ENCODE data around the gene KRTAP5-7.

Gene KRTAP5-7

GRCh38 chr11:71502871-71503435 lies 24.1 kb upstream of the KRTAP5-7 start:
- no peaks in the 10 kb centered on the region for H3K27me3 Mint-ChIP-seq
- no peaks in the 10 kb centered on the region for H3K4me1 Mint-ChIP-seq
- no peak for DNase-seq (ENCODE audit: low spot score in 2 of 2)
- no peak overlapping the region for H3K4me3 Mint-ChIP-seq
- H3K27ac Mint-ChIP-seq = no peak overlapping the region
- H3K36me3 Mint-ChIP-seq = peaks cover 58% of the 10 kb centered on the region
- H3K9me3 Mint-ChIP-seq = peaks cover 9% of the 10 kb centered on the region
- no peak for ATAC-seq (ENCODE audit: low read depth)

GRCh38 chr11:71504531-71504930 lies 22.5 kb upstream of the KRTAP5-7 start:
- ATAC-seq (ENCODE audit: low read depth) (no peak), DNase-seq (ENCODE audit: low spot score in 2 of 2) (no peak)
- H3K9me3 Mint-ChIP-seq = peaks cover 17% of the 10 kb centered on the region
- H3K36me3 Mint-ChIP-seq = peaks cover 49% of the 10 kb centered on the region
- H3K4me1 Mint-ChIP-seq = no peaks in the 10 kb centered on the region
- H3K27me3 Mint-ChIP-seq = no peaks in the 10 kb centered on the region
- no peak overlapping the region for H3K4me3 Mint-ChIP-seq
- no peak overlapping the region for H3K27ac Mint-ChIP-seq

GRCh38 chr11:71505001-71505400 lies 22.1 kb upstream of the KRTAP5-7 start:
- ATAC-seq (ENCODE audit: low read depth) (no peak), DNase-seq (ENCODE audit: low spot score in 2 of 2) (no peak)
- Mint-ChIP-seq H3K27me3 (no peaks in the 10 kb centered on the region), H3K36me3 (peaks cover 47% of the 10 kb centered on the region), H3K27ac (no peak overlapping the region), H3K4me3 (no peak overlapping the region), H3K4me1 (no peaks in the 10 kb centered on the region), H3K9me3 (peaks cover 19% of the 10 kb centered on the region)

GRCh38 chr11:71505781-71506180 lies 21.3 kb upstream of the KRTAP5-7 start:
- no peaks in the 10 kb centered on the region for H3K27me3 Mint-ChIP-seq
- no peak for DNase-seq (ENCODE audit: low spot score in 2 of 2)
- no peak overlapping the region for H3K4me3 Mint-ChIP-seq
- H3K4me1 Mint-ChIP-seq = no peaks in the 10 kb centered on the region
- peaks cover 39% of the 10 kb centered on the region for H3K36me3 Mint-ChIP-seq
- peaks cover 19% of the 10 kb centered on the region for H3K9me3 Mint-ChIP-seq
- ATAC-seq (ENCODE audit: low read depth) = no peak
- no peak overlapping the region for H3K27ac Mint-ChIP-seq

GRCh38 chr11:71507102-71507501 lies 20.0 kb upstream of the KRTAP5-7 start:
- ATAC-seq (ENCODE audit: low read depth) (no peak), DNase-seq (ENCODE audit: low spot score in 2 of 2) (no peak)
- peaks cover 22% of the 10 kb centered on the region for H3K9me3 Mint-ChIP-seq
- H3K36me3 Mint-ChIP-seq = peaks cover 34% of the 10 kb centered on the region
- no peak overlapping the region for H3K4me3 Mint-ChIP-seq
- H3K27me3 Mint-ChIP-seq = no peaks in the 10 kb centered on the region
- H3K4me1 Mint-ChIP-seq = no peaks in the 10 kb centered on the region
- H3K27ac Mint-ChIP-seq = no peak overlapping the region

- Mint-ChIP-seq H3K4me3 (no peak overlapping the region), H3K27ac (no peak overlapping the region), H3K27me3 (no peaks in the 10 kb centered on the region), H3K4me1 (no peaks in the 10 kb centered on the region), H3K36me3 (peaks cover 7% of the 10 kb centered on the region), H3K9me3 (peaks cover 9% of the 10 kb centered on the region)
- DNase-seq (ENCODE audit: low spot score in 2 of 2) (no peak), ATAC-seq (ENCODE audit: low read depth) (no peak)
Measured at GRCh38 chr11:71518506-71519471, 8.3 kb upstream of the KRTAP5-7 start.

- Mint-ChIP-seq H3K27me3 (no peaks in the 10 kb centered on the region), H3K4me3 (no peak overlapping the region), H3K36me3 (peaks cover 7% of the 10 kb centered on the region), H3K9me3 (peaks cover 7% of the 10 kb centered on the region), H3K27ac (no peak overlapping the region), H3K4me1 (no peaks in the 10 kb centered on the region)
- ATAC-seq (ENCODE audit: low read depth) (no peak), DNase-seq (ENCODE audit: low spot score in 2 of 2) (no peak)
Measured at GRCh38 chr11:71519546-71519945, 7.5 kb upstream of the KRTAP5-7 start.

GRCh38 chr11:71525188-71525937 lies 1.7 kb upstream of the KRTAP5-7 start:
- H3K27me3 Mint-ChIP-seq = peaks cover 2% of the 10 kb centered on the region
- H3K4me1 Mint-ChIP-seq = no peaks in the 10 kb centered on the region
- no peak overlapping the region for H3K4me3 Mint-ChIP-seq
- no peak overlapping the region for H3K27ac Mint-ChIP-seq
- peaks cover 7% of the 10 kb centered on the region for H3K36me3 Mint-ChIP-seq
- DNase-seq (ENCODE audit: low spot score in 2 of 2) = no peak
- peaks cover 7% of the 10 kb centered on the region for H3K9me3 Mint-ChIP-seq
- ATAC-seq (ENCODE audit: low read depth) = no peak

GRCh38 chr11:71525938-71526495 lies 1.1 kb upstream of the KRTAP5-7 start:
- ATAC-seq (ENCODE audit: low read depth) (no peak), DNase-seq (ENCODE audit: low spot score in 2 of 2) (no peak)
- Mint-ChIP-seq H3K9me3 (peaks cover 6% of the 10 kb centered on the region), H3K27me3 (peaks cover 2% of the 10 kb centered on the region), H3K4me1 (peaks cover 3% of the 10 kb centered on the region), H3K27ac (no peak overlapping the region), H3K4me3 (no peak overlapping the region), H3K36me3 (peaks cover 7% of the 10 kb centered on the region)

GRCh38 chr11:71527576-71528210 lies 626 bp downstream of the KRTAP5-7 start:
- Mint-ChIP-seq H3K4me1 (peaks cover 3% of the 10 kb centered on the region), H3K27me3 (peaks cover 2% of the 10 kb centered on the region), H3K27ac (no peak overlapping the region), H3K36me3 (peaks cover 5% of the 10 kb centered on the region), H3K9me3 (no peaks in the 10 kb centered on the region), H3K4me3 (no peak overlapping the region)
- DNase-seq (ENCODE audit: low spot score in 2 of 2) = no peak
- ATAC-seq (ENCODE audit: low read depth) = no peak

- Mint-ChIP-seq H3K4me1 (peaks cover 3% of the 10 kb centered on the region), H3K36me3 (peaks cover 3% of the 10 kb centered on the region), H3K4me3 (no peak overlapping the region), H3K27me3 (peaks cover 2% of the 10 kb centered on the region), H3K9me3 (no peaks in the 10 kb centered on the region), H3K27ac (peak overlapping the region; percentile 5)
- DNase-seq (ENCODE audit: low spot score in 2 of 2) = no peak
- ATAC-seq (ENCODE audit: low read depth) = peak; percentile 56
Measured at GRCh38 chr11:71530602-71531001, 3.5 kb downstream of the KRTAP5-7 start.

GRCh38 chr11:71532036-71532610 lies 5.1 kb downstream of the KRTAP5-7 start:
- Mint-ChIP-seq H3K4me1 (peaks cover 3% of the 10 kb centered on the region), H3K36me3 (peaks cover 3% of the 10 kb centered on the region), H3K27me3 (peaks cover 4% of the 10 kb centered on the region), H3K27ac (no peak overlapping the region), H3K4me3 (no peak overlapping the region), H3K9me3 (no peaks in the 10 kb centered on the region)
- DNase-seq (ENCODE audit: low spot score in 2 of 2) (no peak), ATAC-seq (ENCODE audit: low read depth) (no peak)

Data from memory B cell (primary cell).